EH (cell line): Measurements from ENCODE around the gene AREG.
A peak's percentile ranks its signal among the peaks of the same experiment; 100 is the strongest.

ENCODE experiments used
- DNase-seq: peaks from one replicate; pipeline ENCODE4 v3.0.0-alpha.2; 2015; ENCODE audit warnings: low read depth

AREG gene

DNA sequence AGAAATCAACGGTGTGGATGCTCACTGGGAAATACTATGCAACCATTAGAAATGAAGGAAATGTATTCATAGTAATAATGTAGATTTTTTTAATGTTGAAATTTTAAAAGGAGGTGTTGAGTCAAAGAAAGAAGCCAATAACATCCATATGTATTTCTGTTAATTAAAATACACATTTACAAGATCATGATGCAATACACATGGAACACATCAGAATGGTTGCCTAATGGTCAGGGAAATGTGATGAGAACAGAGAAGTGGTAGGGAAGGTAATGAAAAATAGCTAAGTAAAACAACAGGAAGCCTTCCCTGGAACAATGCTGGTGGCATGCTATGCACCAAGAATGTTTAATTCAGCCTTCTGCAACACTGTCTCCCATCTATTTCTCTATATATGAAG, 18.2 kb downstream of the AREG start:
- DNase-seq = no peak

DNA sequence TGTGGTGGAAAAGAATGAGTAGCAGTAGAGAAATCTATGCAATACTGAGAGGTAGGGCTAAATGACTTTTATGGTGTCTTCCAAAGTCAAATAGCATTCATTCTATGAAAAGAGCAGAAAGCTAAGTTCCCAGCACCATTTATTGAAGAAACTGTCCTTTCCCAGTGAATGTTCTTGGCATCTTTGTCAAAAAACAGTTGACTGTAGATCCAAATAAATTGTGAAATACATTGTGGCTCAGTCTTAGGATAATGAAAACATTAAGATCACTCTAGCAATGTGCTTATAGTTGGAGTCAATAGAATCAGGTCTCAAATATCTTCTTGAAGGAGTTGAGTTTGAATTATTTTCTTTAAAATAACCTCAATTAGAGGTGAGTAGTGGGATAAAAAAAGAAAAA, 19.4 kb downstream of the AREG start:
- no peak for DNase-seq

DNA sequence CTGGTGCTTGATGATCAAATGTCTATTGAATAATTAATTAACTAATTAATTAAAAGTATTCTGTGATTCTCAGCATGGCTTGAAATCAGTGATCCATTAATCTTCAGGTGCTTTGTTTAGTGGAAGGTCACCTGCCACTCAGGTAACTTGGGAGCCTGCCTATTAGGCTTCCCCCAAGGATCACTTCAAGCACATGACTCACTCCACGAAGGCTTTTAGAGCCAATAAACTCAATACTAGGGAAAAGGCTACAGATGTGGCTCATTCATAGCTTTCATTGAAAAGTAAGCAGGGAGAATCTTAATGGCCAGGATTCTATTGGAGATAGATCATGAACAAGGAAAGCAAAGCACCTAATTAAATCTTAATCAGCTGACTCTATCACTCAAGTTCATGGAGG, 21.3 kb downstream of the AREG start:
- DNase-seq = no peak

DNA sequence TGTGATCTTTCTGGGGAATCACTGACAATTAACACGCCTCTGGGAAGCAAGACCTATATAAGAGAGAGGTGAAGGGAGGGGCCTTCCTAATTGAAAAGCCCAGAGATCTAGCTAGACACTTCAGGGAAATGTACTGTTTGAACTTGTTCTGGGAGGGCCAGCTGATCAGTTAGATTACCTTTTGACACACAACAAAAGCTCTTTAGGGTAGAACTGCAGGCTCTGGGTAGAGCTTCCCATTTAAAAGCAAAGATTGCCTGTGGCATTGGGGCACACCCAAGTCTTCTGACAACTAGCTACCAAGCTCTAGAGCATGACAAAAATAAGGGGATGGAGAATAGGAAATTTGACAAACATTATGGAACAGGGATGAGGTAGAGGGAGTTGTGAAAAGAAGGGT, 26.3 kb downstream of the AREG start:
- no peak for DNase-seq

DNA sequence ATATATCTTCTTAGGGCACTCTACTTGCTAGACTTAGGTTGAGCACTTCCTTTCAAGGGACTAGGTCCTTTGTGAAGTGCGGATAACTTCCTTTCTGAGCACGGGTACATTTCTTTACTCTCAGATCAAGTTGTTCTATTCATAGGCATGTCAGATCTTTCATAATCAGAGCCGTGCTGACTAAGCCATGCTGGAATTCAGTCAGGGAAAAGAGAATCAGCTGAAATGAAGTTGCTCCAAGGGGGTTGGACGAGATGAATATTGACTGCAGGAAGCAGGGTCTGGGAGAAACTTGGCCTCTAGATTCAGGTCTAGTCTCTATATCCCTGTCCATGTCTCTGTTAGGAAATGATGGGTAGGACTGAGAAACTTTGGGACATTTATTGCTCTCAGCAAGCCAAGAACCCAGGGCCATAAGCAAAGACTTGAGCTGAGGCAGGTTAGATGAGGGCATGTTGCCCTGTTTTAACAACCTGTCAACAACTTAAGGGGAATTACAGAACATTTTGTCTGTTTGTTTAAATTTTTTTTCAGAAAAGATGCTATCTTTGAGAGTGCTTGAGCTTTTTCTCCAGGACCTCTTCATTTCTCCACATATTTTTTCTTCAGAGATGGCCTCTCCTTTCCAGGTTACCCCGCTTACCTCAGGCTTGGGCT, 28.3 kb downstream of the AREG start:
- peak; percentile 91 for DNase-seq

DNA sequence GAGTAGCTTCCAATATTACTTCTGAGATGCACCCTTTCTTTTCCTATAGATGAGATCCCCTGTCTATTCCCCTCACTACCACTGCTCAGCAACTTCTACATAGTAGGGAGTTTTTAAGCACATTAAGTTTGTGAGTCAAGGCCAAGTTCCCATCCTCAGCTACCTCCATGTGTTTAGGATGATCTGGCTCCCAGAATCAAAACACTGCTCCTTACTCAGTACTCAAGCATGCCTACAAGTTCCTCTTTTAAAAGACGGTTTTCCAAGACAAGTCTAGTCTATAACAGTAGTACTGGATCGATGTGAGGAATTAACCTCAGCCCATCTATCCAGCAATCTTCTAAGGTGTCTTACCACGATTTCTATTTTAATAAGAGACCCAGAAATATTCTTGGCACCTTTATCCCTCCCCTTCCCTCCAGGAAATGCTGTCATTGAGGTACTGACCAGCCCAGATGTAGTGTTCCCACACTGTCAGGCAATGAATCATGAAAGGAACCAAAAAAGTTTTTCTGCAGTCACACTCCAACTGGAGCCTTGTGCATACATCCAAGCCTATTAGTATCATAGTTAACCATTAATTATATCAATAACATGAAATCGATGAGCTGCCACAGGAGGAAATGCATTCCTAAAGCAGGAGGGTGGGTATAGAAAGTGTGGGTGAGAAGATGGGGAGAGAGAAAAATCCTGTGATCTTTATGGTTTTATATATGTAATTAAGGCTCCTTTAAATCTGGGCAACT, 29.6 kb downstream of the AREG start:
- DNase-seq = peak; percentile 58

DNA sequence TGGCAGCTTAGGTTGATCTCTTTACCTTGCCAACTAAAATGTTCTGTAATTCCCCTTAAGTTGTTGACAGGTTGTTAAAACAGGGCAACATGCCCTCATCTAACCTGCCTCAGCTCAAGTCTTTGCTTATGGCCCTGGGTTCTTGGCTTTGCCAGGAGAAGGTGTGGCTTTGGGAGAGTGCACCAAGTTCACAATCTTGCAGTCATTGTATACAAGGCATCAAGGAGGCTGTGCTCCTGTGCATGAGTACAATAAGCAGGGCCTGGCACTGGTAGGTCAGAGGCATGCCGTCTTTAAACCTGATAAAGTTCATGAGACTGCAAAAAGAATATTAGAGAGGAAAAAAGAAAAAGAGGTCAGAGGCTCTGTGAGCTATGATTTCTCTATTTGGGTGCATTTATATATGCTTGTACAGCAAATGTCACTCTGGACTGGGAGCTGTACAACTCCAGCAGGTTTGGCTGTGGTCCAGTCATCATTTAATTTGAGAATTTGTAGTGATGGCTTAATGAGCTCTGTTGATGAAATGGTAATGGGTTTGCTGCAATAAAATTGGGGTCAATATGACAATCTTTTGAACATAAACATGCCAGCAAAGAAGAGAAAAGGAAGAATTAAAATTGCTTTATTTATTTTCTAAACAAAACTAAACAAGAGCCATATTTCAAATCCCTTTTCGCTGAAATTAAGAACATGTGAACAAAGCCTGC, 30.3 kb downstream of the AREG start:
- no peak for DNase-seq

DNA sequence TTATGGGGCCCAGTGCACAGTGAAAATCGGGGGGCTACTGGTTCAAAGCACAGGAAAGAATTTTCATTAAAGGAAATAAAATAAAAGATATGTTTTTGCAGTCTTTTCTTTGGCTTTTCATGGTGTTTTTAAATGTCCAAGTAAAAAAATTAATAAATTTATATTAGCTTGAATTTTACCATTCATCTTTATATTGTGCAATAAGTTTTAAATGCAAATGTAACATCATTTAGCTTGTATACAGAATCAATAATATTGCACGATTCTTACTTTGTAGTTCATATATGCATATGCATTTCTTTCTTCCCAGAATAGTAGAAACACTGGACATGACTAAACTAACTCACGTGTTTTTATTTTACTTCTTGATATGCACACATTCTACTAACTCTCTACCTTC, 31.0 kb downstream of the AREG start:
- DNase-seq = no peak

DNA sequence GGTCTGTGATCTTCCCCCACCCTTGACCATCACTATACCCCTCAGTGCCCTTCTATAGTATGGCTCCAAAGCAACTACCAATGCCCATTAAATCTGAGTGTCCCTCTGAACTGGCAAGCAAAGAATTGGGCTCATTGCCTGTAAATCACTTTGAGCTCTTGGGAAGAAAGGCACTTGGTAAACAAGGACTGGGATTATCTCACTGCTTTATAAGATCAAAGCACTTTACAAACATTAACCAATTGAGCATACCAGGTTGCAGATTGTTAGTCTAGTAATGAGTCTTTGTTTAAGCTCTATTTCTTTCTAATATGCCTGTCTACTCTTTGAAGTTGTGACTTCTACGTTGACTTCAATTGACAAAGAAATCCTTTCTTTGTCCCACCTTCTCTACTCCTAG, 34.1 kb downstream of the AREG start:
- DNase-seq = no peak

DNA sequence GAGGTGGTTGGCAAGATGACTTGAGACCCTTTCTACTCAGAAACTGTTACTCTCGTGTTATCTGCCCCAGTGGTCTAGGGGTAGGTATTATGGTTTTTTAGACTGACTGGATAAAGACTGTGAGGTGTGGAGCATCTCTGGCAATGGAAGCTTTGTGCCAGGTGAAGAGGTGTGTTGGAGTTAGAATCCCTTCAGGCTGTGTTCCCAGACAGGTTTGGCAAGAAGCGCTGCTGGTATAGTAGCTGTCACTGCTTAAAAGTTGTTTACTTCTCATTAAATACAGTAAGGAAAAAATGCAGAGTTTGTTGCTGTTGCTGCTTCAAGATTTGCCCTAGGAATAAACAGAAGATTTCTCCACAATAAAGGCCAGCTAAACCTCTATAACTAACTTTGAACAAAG, 35.3 kb downstream of the AREG start:
- DNase-seq = no peak

DNA sequence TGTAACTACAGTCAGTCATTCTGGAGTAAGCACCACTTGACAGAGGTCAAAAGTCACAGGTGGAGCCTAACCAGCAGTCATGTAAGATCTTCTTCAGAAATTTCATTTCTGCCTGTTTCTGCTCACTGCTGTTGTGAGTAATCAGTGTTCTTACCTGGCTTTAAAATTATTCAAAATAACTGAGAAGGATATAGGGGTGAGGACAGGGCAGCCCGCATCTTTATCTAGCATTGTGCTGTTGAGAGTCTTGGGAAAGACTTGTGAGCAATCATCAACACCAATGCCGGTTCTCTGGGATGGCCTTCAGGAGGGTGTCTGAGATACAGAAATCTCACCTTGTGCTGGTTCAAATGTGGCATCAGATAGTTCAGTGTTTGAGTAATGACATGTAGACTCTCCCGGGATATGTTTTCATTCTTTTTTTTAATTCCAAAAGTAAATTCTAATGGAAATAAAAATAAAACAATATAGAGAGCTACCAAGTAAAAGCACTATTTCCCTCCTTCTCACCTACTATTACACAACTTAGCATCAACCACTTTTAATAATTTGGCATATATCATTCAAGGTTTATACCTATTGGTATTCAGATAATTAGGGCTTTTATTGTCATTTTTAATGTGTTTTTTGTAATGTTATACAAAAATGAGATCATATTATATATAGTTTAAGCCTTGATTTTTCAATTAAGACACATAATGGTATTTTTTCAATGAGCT, 37.1 kb downstream of the AREG start:
- DNase-seq = no peak

DNA sequence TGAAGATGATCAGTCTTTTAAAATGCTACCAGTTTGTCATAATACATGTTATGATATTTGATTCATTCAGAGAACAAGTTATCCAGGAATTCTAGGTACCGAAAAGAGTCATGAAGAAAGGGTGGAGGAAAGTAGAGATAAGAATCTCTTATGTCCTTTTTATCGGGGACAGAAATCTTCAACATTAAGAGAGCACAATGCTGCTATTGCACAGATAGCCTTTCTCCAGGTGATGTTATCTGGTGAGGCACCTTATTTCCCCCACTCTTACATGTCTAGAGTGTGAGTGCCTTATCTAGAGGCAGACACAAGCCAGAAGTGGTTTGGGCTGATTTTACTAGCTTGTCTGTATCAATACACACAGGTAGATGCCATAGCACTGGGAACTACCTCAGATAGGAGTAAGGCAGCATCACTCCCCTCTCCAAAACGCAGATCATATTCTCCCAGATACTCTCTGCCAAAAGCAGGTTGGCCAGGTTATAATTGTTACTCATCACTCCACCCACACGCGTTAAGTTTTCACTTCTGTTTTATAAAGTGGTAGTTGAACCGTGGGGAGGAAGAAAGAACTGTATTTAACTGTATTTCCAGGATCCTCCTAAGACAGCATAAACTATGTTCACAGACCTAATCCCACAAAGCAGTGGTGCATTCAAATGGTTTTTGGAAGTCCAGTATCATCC, 38.4 kb downstream of the AREG start:
- no peak for DNase-seq

DNA sequence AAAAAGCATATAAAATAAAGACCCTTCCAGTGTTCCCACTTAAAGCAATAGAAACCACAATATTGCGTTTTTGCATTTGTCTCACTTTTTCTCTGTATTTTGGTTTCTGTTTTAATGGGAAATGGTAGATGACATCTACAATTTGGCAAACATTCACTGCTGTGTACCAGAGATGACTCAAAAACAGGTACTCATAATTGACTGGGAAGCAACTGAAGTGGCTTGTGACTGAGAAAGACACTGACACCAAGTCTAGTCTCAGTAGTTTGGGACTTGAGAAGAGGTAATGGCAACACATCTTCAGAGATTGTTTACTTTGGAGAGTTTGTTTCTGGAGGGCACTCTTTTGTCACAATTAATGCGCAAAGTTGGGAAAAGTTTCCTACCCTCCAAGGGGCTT, 42.0 kb downstream of the AREG start:
- no peak for DNase-seq

DNA sequence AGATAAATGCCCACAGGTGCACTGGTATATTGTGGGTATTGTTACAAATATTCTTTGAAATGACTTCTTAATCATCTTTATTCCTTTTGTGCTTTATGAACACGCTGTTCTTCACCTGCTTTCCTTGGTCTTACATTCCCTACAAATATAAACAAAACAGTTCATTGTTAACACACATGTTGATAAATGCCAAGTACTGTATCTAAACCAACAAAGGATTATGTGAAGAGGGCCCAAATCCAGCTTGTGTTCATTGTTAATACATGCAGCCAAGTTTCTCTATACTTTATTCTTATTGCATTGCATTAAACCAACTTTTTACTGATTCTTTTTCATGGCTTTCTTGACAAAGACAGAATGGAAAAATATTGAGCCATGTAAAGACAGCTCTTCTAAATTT, 42.8 kb downstream of the AREG start:
- DNase-seq = no peak

DNA sequence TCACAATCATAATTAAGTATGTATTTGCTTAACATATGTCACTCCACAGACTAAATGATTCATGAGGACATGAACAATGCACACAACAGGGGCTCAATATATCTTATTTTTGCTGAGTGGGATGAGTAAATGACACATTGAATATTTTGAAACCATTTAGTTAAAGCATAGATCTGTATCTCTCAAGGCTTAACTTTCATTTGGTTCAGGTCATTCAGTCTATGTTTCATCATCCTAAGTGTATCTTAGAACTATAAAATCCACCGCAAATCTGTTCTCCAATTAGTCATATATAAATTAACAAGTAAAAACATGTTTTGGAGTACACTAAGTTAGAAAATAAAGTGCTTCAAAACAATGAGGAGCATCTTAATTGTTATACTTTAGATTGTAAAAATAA, 45.8 kb downstream of the AREG start:
- DNase-seq = no peak

DNA sequence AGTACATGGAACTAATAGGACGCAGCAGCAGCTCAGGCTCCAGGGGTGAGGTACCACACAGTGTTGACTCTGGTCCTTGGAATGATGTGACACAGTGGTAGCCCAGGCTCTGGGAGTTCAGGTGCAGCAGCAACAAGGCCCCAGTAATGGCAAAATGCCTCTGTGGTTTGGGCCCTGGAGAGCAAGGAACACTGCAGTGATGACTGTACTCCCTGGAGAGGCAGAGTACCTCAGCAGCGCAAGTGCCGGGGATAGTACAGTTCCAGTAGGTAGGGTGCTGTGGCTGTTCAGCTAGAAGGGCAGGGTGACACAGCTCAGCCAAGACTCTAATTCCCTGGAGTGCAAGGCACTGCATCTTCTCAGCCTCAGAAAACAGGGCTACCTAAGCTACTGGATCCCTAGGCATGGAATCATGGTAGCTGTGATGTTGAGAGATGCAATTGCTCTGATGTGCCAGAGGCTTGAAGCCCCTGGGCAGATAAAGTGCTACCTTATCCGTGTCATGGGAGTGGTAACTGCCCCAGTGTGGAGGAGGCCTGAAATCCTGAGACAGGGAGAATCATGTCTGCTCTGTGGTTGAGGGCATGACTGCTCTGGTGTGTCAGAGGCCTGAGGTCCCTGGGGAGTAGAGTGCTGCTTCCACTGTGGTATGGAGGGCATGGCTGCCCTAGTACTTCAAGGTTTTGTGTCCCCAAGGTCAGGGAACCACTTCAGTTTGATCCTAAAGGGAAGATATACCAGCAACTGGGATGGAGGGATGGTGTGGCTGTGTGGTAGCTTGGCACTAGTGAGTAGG, 55.2 kb downstream of the AREG start:
- DNase-seq = peak; percentile 32

DNA sequence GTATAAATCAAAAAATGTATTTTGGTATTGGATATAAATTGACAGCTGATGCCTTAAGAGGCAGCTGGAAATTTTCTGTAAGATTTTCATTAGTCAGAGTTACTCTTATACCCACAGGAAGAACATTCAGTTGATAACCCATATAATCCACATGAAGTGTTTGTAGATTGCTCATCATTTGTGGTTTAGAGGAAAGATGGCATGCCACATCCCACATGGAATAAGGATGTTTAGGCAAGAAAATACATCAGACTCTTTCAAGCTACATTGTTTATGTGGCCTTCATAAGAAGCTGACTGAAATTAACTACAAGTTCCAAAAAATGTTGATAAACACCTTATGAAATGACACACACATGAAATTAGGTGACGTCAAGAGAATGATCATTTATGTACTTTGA, 56.6 kb downstream of the AREG start:
- peak; percentile 89 for DNase-seq

DNA sequence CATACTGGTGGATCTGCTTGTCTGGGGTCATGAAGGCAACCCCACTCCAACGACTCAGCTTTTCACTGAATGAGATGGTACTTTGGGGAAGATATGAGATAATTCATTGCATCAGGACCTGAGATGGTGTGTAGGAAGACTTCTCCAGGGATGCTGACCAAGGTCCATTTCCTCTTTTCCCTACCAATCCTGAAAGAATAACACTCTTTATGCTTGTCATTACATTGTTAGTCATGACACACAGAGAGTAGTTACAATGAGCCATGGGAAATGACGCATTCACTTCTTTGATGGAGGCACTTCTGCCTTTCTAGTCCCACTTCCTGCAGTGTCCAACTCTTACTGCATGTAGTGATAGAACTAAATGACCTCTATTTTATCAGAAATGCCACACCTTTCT, 58.6 kb downstream of the AREG start:
- peak; percentile 79 for DNase-seq

DNA sequence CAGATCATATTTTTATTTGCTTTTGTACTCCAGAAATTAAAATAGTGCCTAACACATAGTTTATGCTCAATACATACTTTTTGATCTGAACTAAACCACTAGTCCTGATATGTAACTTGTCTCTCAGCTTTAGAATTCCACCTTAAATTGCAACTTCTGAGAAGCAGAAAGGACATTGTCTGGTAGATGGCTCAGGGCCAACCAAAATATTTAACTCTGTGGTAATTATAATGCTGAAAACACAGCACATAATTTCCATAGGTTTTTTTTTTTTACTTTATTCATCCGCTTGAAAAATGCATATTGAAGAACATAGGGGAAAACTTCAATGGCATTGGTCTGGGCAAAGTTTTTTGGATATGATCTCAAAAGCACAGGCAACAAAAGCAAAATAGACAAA, 59.3 kb downstream of the AREG start:
- DNase-seq = peak; percentile 61
